Mesenteric fat pad (tissue), 1 donor: ENCODE data around the gene ACOT13. TPM values are rescaled to one million over a fixed set of nuclear protein-coding genes. Genes with fewer than 3 reads are reported as not detected.
"Not testable (repeated sequence)": the region's sequence is repeated elsewhere in the genome, so short reads cannot be mapped to it uniquely, and the experiment has no call there.

Experiments
- DNase-seq: peaks from one replicate; pipeline ENCODE4 v3.0.0-alpha.2; 2020; ENCODE audit warnings: low spot score
- total RNA-seq: library from RNA; stranded (reverse); fragmentation: NEBNext Ultra II Directional; extraction: Animal tissue kit (Norgen Biotek cat#: 25700); gene quantifications from one replicate; pipeline ENCODE4 v1.2.1, GENCODE V29; 2021
- donor health status: DM: yes; HTN: yes; CAD: no.

Gene ACOT13
- total RNA-seq, 1 donor from 2014 or later = 17.0 TPM

- no peak for DNase-seq
These were observed 54.8 kb downstream of the ACOT13 start for GRCh38 chr6:24721461-24722215.

DNA sequence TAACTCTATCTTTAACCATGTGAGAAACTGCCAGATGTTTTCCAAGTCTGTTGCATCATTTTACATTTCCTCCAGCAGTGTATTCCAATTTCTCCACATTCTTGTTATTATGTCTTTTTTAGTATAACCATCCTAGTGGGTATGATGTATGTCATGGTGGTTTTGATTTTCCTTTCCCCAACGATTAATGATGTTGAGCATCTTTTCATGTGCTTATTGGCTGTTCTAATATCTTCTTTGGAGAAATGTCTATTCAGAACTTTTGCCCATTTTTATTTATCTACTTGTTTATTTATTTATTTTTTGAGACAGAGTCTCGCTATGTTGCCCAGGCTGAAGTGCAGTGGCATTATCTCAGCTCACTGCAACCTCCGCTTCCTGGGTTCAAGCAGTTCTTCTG is 56.4 kb downstream of the ACOT13 start:
- DNase-seq = no peak

GRCh38 chr6:24730653-24731052 is 63.8 kb downstream of the ACOT13 start:
- not testable (repeated sequence) for DNase-seq

- DNase-seq = not testable (repeated sequence)
These were observed 64.7 kb downstream of the ACOT13 start for GRCh38 chr6:24731456-24732134.

DNA sequence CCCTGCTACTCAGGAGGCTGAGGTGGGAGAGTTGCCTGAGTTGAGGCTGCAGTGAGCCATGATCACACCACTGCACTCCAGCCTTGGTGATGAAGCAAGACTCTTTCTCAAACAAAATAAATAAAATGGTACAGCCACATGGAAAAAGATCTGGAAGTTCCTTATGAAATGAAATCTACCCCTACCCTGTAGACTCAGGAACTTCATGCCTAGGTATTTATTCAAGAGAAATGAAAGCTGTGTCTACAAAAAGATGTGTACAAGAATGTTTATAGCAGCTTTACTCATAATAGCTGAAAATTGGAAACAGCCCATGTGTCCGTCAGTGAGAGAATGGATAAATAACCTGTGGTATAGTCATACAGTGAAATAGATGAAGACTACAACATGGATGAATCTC is 67.3 kb downstream of the ACOT13 start:
- DNase-seq = no peak

DNA sequence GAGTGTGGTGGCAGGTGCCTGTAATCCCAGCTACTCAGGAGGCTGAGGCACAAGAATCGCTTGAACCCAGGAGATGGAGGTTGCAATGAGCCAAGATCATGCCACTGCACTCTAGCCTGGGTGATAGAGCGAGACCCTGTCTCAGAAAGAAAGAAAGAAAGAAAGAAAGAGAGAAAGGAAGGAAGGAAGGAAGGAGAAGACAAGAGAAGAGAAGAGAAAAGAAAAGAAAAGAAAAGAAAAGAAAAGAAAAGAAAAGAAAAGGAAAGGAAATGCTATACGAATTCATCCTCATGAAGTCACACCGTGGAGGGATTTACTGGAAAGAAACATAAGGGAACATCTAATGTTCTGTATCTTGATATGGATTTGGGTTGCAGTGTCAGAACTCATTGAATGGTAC is 67.8 kb downstream of the ACOT13 start:
- DNase-seq = not testable (repeated sequence)

GRCh38 chr6:24738741-24739140 is 71.9 kb downstream of the ACOT13 start:
- no peak for DNase-seq

DNA sequence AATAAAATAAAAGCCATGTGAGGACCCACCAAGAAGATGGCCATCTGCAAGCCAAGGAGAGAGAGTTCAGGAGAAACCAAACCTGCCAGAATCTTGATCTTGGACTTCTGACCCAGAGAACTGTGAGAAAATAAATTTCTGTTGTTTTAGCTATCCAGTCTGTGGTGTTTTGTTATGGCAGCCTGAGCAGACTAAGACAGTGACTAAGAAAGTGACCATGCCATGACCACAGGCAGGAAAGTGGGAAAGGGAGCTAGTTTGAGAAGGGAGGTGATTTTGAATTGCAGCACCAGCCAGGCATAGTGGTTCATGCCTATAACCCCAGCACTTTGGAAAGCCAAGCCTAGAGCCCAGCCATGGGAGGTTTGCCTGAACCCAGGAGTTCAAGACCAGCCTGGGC is 74.0 kb downstream of the ACOT13 start:
- DNase-seq = no peak

- no peak for DNase-seq
These were observed 75.4 kb downstream of the ACOT13 start for GRCh38 chr6:24742216-24742738.

- DNase-seq = no peak
These were observed 76.5 kb downstream of the ACOT13 start for GRCh38 chr6:24743265-24743943.

DNA sequence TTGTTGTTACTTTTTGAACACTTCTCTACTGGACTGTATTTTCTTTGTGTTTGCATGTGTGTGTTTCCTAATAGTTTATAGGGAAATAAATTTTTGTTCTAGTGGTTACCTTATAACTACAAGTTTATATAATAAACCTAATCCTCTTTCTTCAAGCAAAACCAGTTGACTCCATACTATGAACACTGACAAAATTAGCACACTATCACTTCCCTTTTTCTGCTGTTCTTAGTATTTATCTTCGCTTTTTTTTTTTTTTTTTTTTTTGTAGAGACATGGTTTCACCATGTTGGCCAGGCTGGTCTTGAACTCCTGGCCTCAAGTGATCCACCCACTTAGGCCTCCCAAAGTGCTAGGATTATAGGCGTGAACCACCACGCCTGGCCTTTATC is 77.1 kb downstream of the ACOT13 start:
- DNase-seq = no peak

DNA sequence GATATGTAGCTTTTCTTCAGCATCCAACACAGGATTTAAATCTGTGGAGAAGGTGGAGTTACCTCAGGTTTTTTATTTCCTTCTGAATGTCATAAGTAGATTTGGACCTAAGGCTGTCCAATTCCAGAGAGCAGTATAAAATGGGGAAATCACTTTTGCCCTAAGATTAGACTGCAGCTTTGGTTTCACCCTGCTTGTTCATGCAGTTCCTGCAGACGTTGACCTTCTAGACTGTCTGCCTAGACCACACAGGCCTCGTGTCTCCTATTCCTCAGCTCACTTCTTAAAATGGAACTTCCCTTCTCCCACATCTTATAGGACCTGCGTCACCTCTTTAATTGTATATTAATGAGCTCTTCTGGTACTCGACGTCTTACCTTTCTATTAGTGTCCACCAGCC is 78.0 kb downstream of the ACOT13 start:
- no peak for DNase-seq

GRCh38 chr6:24749297-24749696 is 82.4 kb downstream of the ACOT13 start:
- no peak for DNase-seq

DNA sequence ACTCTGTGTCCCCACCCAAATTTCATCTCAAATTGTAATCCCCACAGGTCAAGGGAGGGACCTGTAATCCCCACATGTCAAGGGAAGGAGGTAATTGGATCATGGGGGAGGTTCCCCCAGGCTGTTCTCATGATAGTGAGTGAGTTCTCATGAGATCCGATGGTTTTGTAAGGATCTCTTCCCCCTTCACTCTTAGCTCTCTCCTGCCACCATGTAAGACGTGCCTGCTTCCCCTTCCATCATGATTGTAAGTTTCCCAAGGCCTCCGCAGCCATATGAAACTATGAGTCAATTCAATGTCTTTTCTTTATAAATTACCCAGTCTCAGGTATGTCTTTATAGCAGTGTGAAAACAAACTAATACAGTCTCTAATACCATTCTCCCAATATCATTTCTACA is 84.0 kb downstream of the ACOT13 start:
- not testable (repeated sequence) for DNase-seq

DNA sequence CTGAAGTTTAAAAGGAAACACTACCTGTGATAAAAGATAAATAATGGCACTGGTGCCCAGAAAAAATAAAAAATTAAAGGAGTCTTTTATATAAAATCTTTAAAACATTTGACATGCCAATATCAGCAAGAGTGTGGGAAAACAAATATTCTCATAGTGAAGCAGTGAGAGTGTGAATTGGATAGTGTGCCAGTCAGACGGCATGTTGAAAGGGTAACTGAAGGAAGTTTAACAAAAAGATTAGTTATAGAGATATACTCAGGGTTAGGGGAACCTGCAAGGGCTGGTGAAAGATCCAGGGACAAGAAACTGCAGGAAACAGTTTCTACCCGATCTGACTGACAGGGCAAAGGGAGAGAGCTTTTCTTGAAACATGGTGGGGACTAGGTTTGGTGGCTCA is 85.6 kb downstream of the ACOT13 start:
- no peak for DNase-seq

DNA sequence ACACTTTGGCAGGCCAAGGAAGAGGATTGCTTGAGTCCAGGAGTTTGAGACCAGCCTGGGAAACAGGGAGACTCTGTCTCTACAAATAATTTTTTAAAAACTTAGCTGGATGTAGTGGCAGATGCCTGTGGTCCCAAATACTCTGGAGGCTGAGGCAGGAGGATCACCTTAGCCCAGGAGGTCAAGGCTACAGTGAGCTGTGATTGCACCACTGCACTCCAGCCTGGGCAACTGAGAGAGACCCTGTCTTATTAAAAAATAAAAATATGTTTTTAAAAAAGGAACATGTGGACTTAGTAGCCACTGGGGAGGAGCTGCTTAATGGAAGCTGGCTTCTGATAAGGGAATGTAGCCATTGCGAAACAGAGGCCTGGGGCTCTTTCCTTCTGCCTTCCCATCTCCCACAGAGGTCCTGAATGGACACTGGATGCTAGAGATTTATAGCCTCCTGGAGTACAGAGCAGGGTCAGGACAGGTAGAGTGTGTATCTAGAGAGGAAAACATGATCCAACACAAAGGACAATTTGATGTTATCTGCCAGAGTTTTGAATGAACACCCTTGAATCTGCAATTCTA is 86.1 kb downstream of the ACOT13 start:
- DNase-seq = no peak

GRCh38 chr6:24753545-24753944 is 86.7 kb downstream of the ACOT13 start:
- no peak for DNase-seq

DNA sequence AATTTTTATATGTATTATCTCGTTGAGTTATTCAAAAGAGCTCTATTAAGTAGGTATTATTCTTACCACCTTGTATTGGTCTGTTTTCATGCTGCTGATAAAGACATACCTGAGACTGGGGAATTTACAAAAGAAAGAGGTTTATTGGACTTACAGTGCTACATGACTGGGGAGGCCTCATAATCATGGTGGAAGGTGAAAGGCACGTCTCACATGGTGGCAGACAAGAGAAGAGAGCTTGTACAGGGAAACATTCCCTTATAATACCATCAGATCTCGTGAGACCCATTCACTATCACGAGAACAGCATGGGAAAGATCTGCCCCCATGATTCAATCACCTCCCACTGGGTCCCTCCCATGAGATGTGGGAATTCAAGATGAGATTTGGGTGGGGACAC is 87.5 kb downstream of the ACOT13 start:
- not testable (repeated sequence) for DNase-seq
